T-helper 22 cell (primary cell): ENCODE measurements around the gene EPYC.

Source experiments
- DNase-seq: peaks from one replicate; pipeline ENCODE4 v3.0.0-alpha.2; 2020; ENCODE audit warnings: low read depth

EPYC gene

GRCh38 chr12:90958347-90958746 lies 46.4 kb downstream of the EPYC start:
- no peak for DNase-seq

GRCh38 chr12:90954921-90955320 lies 49.9 kb downstream of the EPYC start, which contains the start of gene CCER1:
Gene CCER1 (minus strand): TSS chr12:90955176. CDS start chr12:90954742, 434 bp downstream.
- DNase-seq = no peak

- no peak for DNase-seq
Measured at GRCh38 chr12:90954428-90954827, 50.3 kb downstream of the EPYC start.

- DNase-seq = no peak
Measured at GRCh38 chr12:90953956-90954421, 50.8 kb downstream of the EPYC start.

GRCh38 chr12:90951432-90952105 lies 53.2 kb downstream of the EPYC start:
- DNase-seq = no peak

GRCh38 chr12:90947869-90948268 lies 56.9 kb downstream of the EPYC start:
- DNase-seq = no peak

- DNase-seq = no peak
Measured at GRCh38 chr12:90945070-90945649, 59.6 kb downstream of the EPYC start.

GRCh38 chr12:90943255-90943654 lies 61.5 kb downstream of the EPYC start:
- no peak for DNase-seq

GRCh38 chr12:90940872-90941499 lies 63.8 kb downstream of the EPYC start:
- no peak for DNase-seq

GRCh38 chr12:90939382-90939781 lies 65.4 kb downstream of the EPYC start:
- no peak for DNase-seq

- DNase-seq = no peak
Measured at GRCh38 chr12:90938451-90938850, 66.3 kb downstream of the EPYC start.

- DNase-seq = no peak
Measured at GRCh38 chr12:90937651-90938050, 67.1 kb downstream of the EPYC start.

GRCh38 chr12:90936230-90937005 lies 68.4 kb downstream of the EPYC start:
- DNase-seq = no peak

GRCh38 chr12:90925562-90925961 lies 79.2 kb downstream of the EPYC start:
- no peak for DNase-seq

- DNase-seq = no peak
Measured at GRCh38 chr12:90924406-90924805, 80.4 kb downstream of the EPYC start.

- DNase-seq = no peak
Measured at GRCh38 chr12:90922145-90922627, 82.6 kb downstream of the EPYC start.

- no peak for DNase-seq
Measured at GRCh38 chr12:90921536-90921935, 83.2 kb downstream of the EPYC start.

- no peak for DNase-seq
Measured at GRCh38 chr12:90920222-90920621, 84.5 kb downstream of the EPYC start.

GRCh38 chr12:90917431-90917830 lies 87.3 kb downstream of the EPYC start:
- DNase-seq = no peak

GRCh38 chr12:90916516-90916915 lies 88.3 kb downstream of the EPYC start:
- no peak for DNase-seq

- no peak for DNase-seq
Measured at GRCh38 chr12:90915353-90915752, 89.4 kb downstream of the EPYC start.
